ENCODE results near the gene PBX3. TPM values are rescaled to one million over a fixed set of nuclear protein-coding genes. Genes with fewer than 3 reads are reported as not detected.

PBX3 gene
- total and polyA plus RNA-seq, 2 of the 13 experiments (the other 11 are each of a cell fraction or from before 2014, with no cell fraction given): 6.0 to 11.2 TPM

GRCh38 chr9:125959315-125959714 lies 212.1 kb downstream of the PBX3 start:
- in situ Hi-C loops (cut with HindIII; ENCODE audit: extremely low pct_ligation_motif_present, low pct_unique_long_range_greater_than_20kb) (no loop called here), intact Hi-C loops (cut with micrococcal nuclease; ENCODE audit: unreplicated experiment) (no loop called here)
- H3K79me2 ChIP-seq (ENCODE audit: insufficient read depth, low read length): no peaks in the 10 kb centered on the region
- H3K27me3 ChIP-seq (ENCODE audit: control insufficient read depth in 1 of 2, insufficient read depth in 2 of 2, low read length in 2 of 2): no peaks in the 10 kb centered on the region
- 100% methylated on average over 2 of the region's 3 CpGs for WGBS (ENCODE audit: low lambda C conversion rate)
- CTCF ChIA-PET (ENCODE audit: low intra/inter-chr PET ratio, low total read pairs): no interaction called here
- no peak overlapping the region for H2AFZ ChIP-seq (ENCODE audit: low read length)
- DNase-seq (ENCODE audit: low spot score) (no peak), ATAC-seq (no peak), FAIRE-seq (no peak)
- H3K9ac ChIP-seq (ENCODE audit: insufficient read depth, low read depth, low read length): no peak overlapping the region
- H4K20me1 ChIP-seq (ENCODE audit: insufficient read depth, low read length): no peaks in the 10 kb centered on the region
- no TSS peak for BruUV-seq (replicated peaks)
- no peaks in the 10 kb centered on the region for H3K36me3 ChIP-seq (replicated peaks in 1 of 2; ENCODE audit: control insufficient read depth in 1 of 2, insufficient read depth in 2 of 2, low read length in 2 of 2)
- H3K27ac ChIP-seq (ENCODE audit: extremely low read length, insufficient read depth, low read length): no peak overlapping the region
- H3K4me1 ChIP-seq (ENCODE audit: insufficient read depth, low read length): peaks cover 5% of the 10 kb centered on the region; the same call in 1 of the 2 replicates
- TF ChIP-seq KLF12 (CRISPR knock-in tag; IDR thresholded peaks at IDR 0.05; ENCODE audit: borderline replicate concordance) (no peak), ZNF33A (CRISPR knock-in tag; IDR thresholded peaks at IDR 0.05; ENCODE audit: borderline replicate concordance) (no peak), AHDC1 (CRISPR knock-in tag; IDR thresholded peaks at IDR 0.05; ENCODE audit: borderline replicate concordance) (no peak), ZNF598 (CRISPR knock-in tag; IDR thresholded peaks at IDR 0.05; ENCODE audit: borderline replicate concordance) (no peak), GPN1 (CRISPR knock-in tag; IDR thresholded peaks at IDR 0.05; ENCODE audit: borderline replicate concordance) (no peak), POLR2G (IDR thresholded peaks at IDR 0.05; ENCODE audit: low read depth, low read length) (no peak), SETDB1 (CRISPR knock-in tag; IDR thresholded peaks at IDR 0.05; ENCODE audit: borderline replicate concordance) (no peak), PITX1 (CRISPR knock-in tag; IDR thresholded peaks at IDR 0.05) (no peak)
- POLR2A ChIA-PET: no interaction called here
- H3K4me3 ChIP-seq (replicated peaks in 1 of 3; ENCODE audit: insufficient read depth in 1 of 3, low read depth in 2 of 3, low read length in 3 of 3): no peak overlapping the region
- H3K4me2 ChIP-seq (ENCODE audit: low read depth, low read length): no peak overlapping the region
- no peaks in the 10 kb centered on the region for H3K9me3 ChIP-seq (ENCODE audit: low read length)

Data from HepG2 (cell line).